ENCODE data around the gene DOK1.
A peak's percentile ranks its signal among the peaks of the same experiment; 100 is the strongest.

Gene DOK1

DNA sequence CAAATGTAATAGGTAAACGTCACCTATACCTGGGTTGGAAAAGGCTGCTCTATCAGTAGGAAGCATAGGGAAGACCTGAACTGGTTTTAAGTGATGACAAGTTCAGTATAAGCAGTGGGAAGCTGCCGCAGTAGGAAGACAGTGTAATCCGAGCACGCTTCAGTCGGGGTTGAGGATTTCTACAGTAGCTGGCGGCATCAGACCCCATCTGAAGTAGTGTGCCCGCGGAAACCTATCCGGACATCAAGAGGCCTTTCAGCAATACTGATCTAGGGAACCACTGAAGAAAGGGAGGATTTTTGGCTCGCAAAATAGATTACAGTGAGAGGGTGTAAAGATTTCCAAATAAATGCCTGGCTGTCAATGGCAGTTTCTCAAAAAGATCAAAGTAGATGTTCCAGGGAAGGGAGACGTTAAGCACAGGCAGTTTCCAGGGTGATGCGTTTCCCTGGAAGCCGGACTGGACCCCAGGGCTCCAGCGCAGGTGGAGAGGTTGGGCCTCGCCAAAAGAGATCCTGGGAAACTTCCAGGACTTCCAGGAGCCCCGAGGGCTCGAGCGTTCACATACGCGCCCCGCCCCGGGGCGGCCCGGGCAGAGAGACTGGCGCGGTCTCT lies 6.1 kb upstream of the DOK1 start:
- in situ Hi-C loops (cut with MboI; ENCODE audit: low pct_unique_long_range_greater_than_20kb, low sequenced_read_pairs, unreplicated experiment), result no loop called here
- no peak for DNase-seq (ENCODE audit: low spot score)
- TF ChIP-seq, protein P1, sequence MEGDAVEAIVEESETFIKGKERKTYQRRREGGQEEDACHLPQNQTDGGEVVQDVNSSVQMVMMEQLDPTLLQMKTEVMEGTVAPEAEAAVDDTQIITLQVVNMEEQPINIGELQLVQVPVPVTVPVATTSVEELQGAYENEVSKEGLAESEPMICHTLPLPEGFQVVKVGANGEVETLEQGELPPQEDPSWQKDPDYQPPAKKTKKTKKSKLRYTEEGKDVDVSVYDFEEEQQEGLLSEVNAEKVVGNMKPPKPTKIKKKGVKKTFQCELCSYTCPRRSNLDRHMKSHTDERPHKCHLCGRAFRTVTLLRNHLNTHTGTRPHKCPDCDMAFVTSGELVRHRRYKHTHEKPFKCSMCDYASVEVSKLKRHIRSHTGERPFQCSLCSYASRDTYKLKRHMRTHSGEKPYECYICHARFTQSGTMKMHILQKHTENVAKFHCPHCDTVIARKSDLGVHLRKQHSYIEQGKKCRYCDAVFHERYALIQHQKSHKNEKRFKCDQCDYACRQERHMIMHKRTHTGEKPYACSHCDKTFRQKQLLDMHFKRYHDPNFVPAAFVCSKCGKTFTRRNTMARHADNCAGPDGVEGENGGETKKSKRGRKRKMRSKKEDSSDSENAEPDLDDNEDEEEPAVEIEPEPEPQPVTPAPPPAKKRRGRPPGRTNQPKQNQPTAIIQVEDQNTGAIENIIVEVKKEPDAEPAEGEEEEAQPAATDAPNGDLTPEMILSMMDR (IDR thresholded peaks at IDR 0.05; ENCODE audit: extremely low read depth, insufficient read depth, missing control alignments), result no peak

DNA sequence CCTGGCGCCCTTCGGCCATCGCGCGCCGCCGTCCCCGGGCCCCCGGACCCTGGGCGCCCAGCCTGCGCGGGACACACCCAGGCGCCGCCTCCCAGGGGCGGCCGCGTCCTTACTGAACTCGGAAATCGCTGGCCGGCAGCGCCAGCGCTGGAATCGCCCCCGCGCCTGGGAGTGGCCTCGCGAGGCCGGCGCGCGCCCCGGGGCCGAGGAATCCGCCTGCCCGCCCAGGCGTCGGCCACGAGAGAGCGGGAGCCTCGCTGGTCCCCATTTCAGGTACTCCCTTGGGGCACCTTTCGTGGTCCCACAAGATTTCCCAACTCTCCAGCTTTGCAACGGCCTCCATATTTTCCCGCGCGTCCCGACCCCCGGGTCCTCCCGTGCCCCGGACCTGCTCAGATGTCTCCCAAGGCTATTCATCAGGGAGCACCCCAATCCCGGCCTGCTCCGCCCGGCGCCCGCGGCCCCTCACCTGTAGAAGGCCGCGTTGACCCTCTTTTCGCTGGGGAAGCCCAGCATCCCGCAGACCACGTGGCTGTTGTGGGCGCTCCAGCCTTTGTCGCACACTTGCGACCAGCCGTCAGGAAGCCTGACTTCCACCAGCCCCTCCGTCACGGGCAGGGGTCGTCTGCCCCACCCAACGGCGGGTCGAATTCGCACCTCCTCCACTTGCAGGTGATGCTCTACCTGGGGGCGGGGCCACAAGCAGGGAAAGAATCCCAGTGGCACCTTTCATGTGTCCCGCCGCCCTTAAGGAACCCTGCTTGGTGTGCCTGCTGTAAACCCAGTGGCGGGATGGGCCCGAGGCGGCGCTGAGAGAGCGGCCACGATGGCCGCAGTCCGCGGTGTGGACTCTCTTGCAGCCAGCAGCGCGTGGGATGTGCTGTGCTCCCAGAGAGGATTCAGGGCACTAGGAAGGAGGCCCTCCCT lies 5.4 kb upstream of the DOK1 start:
- in situ Hi-C loops (cut with MboI; ENCODE audit: low pct_unique_long_range_greater_than_20kb, low sequenced_read_pairs, unreplicated experiment), result no loop called here
- TF ChIP-seq, protein P1 (IDR thresholded peaks at IDR 0.05; ENCODE audit: extremely low read depth, insufficient read depth, missing control alignments), result no peak
- peak; percentile 84 for DNase-seq (ENCODE audit: low spot score)

DNA sequence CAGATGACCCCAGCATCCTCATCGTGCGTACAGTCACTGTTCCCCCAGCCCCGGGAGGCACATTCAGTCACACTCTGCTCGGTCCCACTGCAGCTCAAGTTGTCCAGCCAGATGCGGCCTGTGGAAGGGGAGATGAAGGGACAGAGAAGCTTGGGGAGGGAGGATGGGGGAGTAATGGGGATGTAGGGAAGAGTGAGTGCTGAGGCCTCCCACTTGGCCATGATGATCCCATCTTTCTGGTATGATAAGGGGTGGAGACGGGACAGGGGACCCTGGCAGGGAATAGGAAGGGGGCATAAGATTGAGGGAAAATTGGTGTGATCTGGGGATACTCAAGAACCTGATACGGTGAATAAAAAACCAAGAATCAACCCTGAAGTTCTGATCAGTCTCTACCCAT lies 4.3 kb upstream of the DOK1 start:
- in situ Hi-C loops (cut with MboI; ENCODE audit: low pct_unique_long_range_greater_than_20kb, low sequenced_read_pairs, unreplicated experiment), result no loop called here
- TF ChIP-seq, protein P1 (IDR thresholded peaks at IDR 0.05; ENCODE audit: extremely low read depth, insufficient read depth, missing control alignments), result no peak
- DNase-seq (ENCODE audit: low spot score), result no peak

DNA sequence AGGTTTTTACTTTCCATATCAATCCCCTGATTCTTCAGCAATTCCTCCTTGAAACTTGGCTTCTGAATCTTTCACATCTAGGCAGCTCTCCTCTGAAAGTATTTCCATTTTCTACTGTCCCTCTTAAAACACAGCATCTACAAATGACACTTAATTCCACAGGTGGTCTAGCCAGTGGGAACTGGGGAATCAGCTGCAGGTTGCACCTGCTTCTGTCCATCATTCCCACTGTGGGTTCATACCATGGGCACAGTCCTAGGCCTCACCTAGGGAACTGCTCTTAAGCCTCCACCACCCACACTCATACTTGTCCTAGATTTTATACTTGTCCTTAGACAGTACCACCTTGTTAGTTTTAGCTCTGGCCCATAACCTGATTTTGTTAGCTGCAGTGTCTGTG lies 3.0 kb upstream of the DOK1 start:
- TF ChIP-seq, protein P1 (IDR thresholded peaks at IDR 0.05; ENCODE audit: extremely low read depth, insufficient read depth, missing control alignments), result no peak
- in situ Hi-C loops (cut with MboI; ENCODE audit: low pct_unique_long_range_greater_than_20kb, low sequenced_read_pairs, unreplicated experiment), result no loop called here
- no peak for DNase-seq (ENCODE audit: low spot score)

DNA sequence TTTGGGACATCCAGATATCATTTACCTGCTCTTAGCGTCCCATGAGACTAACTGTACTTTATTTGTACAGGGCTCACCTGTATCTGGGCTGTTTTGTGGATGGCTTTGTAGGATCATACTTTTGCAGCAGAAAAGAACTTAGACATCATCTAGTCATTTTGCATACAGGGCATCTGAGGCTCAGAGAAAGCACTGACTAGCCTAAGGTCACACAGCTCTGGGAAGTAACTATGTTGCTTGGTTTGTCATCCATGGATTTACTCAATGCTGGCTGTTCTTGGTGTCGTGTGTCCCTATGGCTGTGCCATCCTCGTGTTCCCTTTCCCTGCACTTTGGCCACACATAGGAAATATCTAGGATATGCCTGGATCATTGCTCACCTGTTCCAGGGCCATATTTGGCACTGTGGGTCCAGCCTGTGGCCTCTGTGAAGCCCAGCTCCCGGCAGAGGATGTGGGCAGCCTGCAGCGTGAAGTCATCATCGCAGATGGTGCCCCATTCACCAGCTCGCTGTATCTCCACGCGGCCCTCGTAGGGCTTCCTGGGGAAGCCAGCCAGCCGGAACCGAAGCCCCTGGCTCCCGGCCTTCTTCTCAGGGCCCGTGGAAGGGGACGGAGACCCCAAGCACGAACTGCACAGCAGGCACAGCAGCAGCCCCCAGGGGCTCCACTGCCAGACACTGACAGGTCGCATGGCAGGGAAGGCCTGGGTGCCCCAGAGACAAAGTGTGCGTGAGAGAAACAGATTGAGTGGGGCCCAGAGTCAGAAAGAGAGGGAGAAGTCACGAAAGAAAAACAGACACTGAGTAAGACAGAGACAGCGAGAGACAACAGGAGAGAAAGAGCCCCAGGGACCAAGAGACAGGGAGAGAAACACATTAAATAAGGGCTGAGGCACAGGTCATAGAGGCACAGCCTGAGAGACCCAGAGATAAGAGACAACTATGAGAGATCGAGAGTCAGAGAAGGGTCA lies 2.3 kb upstream of the DOK1 start:
- in situ Hi-C loops (cut with MboI; ENCODE audit: low pct_unique_long_range_greater_than_20kb, low sequenced_read_pairs, unreplicated experiment), result no loop called here
- TF ChIP-seq, protein P1 (IDR thresholded peaks at IDR 0.05; ENCODE audit: extremely low read depth, insufficient read depth, missing control alignments), result no peak
- peak; percentile 55 for DNase-seq (ENCODE audit: low spot score)
